Measurements from ENCODE around the gene PDGFD.

- TF ChIP-seq CTCF (IDR thresholded peaks at IDR 0.05) (no peak), POLR2A (IDR thresholded peaks at IDR 0.05) (no peak)
These were observed 69.4 kb downstream of the PDGFD start for GRCh38 chr11:104094576-104094975.
